RWPE1 (cell line): Measurements from ENCODE around the gene ADCY10.

ENCODE experiments used
- CTCF ChIA-PET: fragments of 350-600 bp; sonication (Branson Sonifier 250); formaldehyde crosslinking; extraction: SDS; loops from one replicate; lab custom pipeline; 2021; lab: Yijun Ruan, JAX
- POLR2A ChIA-PET: fragments of 400-600 bp; formaldehyde crosslinking; extraction: SDS; loops from one replicate; lab custom pipeline; 2020; ENCODE audit warnings: antibody characterized with exemption; ENCODE audit not compliant: low non-redundant PET; lab: Yijun Ruan, JAX
- DNase-seq: peaks from one replicate; pipeline ENCODE4 v3.0.0; 2012; ENCODE audit warnings: low spot score
- H3K27ac ChIP-seq: fragments of 450-650 bp; 2 replicates; pipeline ENCODE4 v1.5.1; 2017
- TF ChIP-seq, protein P1 (sequence below): fragments of 450-650 bp; conservative IDR thresholded peaks from 2 replicates; pipeline ENCODE4 v1.5.1; 2017; ENCODE audit warnings: low read depth, mild to moderate bottlenecking

Gene ADCY10

DNA sequence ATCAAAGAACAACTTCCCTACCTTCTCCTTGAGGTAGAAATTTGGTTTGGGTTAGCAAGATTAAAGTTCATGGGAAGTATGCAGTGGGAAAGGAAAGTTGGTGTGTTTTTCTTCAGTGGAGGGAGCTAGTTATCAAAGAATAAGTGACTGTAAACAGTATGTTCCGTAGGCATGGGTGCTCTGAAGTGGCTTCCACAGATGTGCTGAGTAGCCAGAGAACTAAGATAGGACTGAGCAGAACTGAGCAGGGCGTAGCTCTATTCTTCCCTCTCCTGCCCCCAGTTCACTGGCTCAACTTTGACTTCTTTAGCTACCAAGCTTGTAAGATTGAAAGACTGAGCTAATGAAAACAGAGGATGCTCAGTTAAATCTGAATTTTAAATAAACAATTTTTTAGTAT lies 3.4 kb downstream of the ADCY10 start:
- ChIA-PET POLR2A (no interaction called here), CTCF (interaction anchor here (0.7 kb wide), 1 partner anchor 340 kb away, joined by 3 read pairs; no protein-coding TSS in a partner anchor)

GRCh38 chr1:167909691-167910180 lies 4.2 kb downstream of the ADCY10 start:
- POLR2A ChIA-PET: interaction anchor here (0.6 kb wide), 1 partner anchor 50 kb away, joined by 4 read pairs; no protein-coding TSS in a partner anchor
- no peak for DNase-seq
- TF ChIP-seq, protein P1, sequence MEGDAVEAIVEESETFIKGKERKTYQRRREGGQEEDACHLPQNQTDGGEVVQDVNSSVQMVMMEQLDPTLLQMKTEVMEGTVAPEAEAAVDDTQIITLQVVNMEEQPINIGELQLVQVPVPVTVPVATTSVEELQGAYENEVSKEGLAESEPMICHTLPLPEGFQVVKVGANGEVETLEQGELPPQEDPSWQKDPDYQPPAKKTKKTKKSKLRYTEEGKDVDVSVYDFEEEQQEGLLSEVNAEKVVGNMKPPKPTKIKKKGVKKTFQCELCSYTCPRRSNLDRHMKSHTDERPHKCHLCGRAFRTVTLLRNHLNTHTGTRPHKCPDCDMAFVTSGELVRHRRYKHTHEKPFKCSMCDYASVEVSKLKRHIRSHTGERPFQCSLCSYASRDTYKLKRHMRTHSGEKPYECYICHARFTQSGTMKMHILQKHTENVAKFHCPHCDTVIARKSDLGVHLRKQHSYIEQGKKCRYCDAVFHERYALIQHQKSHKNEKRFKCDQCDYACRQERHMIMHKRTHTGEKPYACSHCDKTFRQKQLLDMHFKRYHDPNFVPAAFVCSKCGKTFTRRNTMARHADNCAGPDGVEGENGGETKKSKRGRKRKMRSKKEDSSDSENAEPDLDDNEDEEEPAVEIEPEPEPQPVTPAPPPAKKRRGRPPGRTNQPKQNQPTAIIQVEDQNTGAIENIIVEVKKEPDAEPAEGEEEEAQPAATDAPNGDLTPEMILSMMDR: no peak
- CTCF ChIA-PET: no interaction called here
- no peak overlapping the region for H3K27ac ChIP-seq

More for the DNA sequence above, 3.4 kb downstream of the ADCY10 start:
- H3K27ac ChIP-seq: no peak overlapping the region
- TF ChIP-seq, protein P1: no peak
- no peak for DNase-seq

GRCh38 chr1:167905671-167906070 lies 8.3 kb downstream of the ADCY10 start:
- TF ChIP-seq, protein P1: no peak
- no peak overlapping the region for H3K27ac ChIP-seq
- DNase-seq: no peak
- ChIA-PET CTCF (interaction anchor here (0.5 to 0.7 kb wide), 2 partner anchors 176 to 290 kb away, joined by 3 to 5 read pairs; no protein-coding TSS in a partner anchor), POLR2A (no interaction called here)

GRCh38 chr1:167905182-167905581 lies 8.8 kb downstream of the ADCY10 start:
- TF ChIP-seq, protein P1: no peak
- CTCF ChIA-PET: interaction anchor here (0.5 to 0.7 kb wide), 3 partner anchors 177 to 290 kb away, joined by 3 to 5 read pairs (median 3); no protein-coding TSS in a partner anchor
- POLR2A ChIA-PET: no interaction called here
- DNase-seq: no peak
- no peak overlapping the region for H3K27ac ChIP-seq

GRCh38 chr1:167904652-167905130 lies 9.2 kb downstream of the ADCY10 start:
- DNase-seq: no peak
- CTCF ChIA-PET: interaction anchor here (0.6 to 0.7 kb wide), 2 partner anchors 177 to 190 kb away, joined by 3 to 5 read pairs; no protein-coding TSS in a partner anchor
- TF ChIP-seq, protein P1: no peak
- no peak overlapping the region for H3K27ac ChIP-seq
- POLR2A ChIA-PET: no interaction called here

DNA sequence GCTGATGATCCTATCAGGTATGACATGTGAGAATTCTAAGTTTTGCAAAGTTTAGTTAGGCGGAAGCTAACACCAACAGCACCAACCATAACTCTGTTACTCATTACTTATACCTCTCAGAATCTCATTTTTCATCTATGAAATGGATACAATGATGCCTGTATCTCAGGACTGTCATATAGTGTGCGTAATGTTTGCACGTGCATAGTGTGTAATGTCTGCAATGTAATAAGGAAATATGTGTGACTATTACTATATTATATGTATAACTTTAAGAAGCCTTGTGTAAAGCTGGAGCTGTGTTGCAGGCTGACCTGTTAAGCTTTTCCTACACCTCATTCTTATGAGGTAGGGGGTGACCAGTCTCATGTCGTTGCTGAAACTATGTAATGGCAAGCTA lies 13.0 kb downstream of the ADCY10 start:
- TF ChIP-seq, protein P1: no peak
- no peak for DNase-seq
- CTCF ChIA-PET: no interaction called here
- H3K27ac ChIP-seq: no peak overlapping the region
- POLR2A ChIA-PET: interaction anchor here (0.6 kb wide), 1 partner anchor 37 kb away, joined by 3 read pairs; no protein-coding TSS in a partner anchor
